HCT116 (cell line): ENCODE measurements around the gene CEP162.

Experiments
- ATF3 ChIP-seq: IDR thresholded peaks from 2 replicates; pipeline ENCODE4 v1.6.1; 2012
- CEBPB ChIP-seq: IDR thresholded peaks from 2 replicates; pipeline ENCODE4 v1.6.1; 2012; ENCODE audit warnings: low read depth
- CTCF ChIP-seq, 3 experiments: fragments of 200-600 bp in 1 of 3; sonication (generic) in 1 of 3; IDR thresholded peaks in 2 of 3; conservative IDR thresholded peaks in 1 of 3; 2 replicates each; pipeline ENCODE4 v1.5.1; 2012 to 2017; ENCODE audit warnings: low read depth in 2 of 3, low read length in 2 of 3, antibody characterized with exemption in 1 of 3, borderline replicate concordance in 1 of 3, control low read depth in 1 of 3, mild to moderate bottlenecking in 1 of 3, mixed read lengths in 1 of 3, mixed run types in 1 of 3, moderate library complexity in 1 of 3; ENCODE audit not compliant: insufficient read depth in 1 of 3
- ELF1 ChIP-seq: IDR thresholded peaks from 2 replicates; pipeline ENCODE4 v1.6.1; 2012; ENCODE audit warnings: low read depth, borderline replicate concordance
- EZH2 ChIP-seq: fragments of 200-600 bp; sonication (generic); IDR thresholded peaks from 2 replicates; pipeline ENCODE4 v1.6.1; 2017; ENCODE audit warnings: antibody characterized with exemption, mixed run types
- EZH2phosphoT487 ChIP-seq: fragments of 200-600 bp; IDR thresholded peaks from 2 replicates; pipeline ENCODE4 v1.6.1; 2018; ENCODE audit warnings: antibody characterized with exemption, borderline replicate concordance
- FOSL1 ChIP-seq: IDR thresholded peaks from 2 replicates; pipeline ENCODE4 v1.6.1; 2012; ENCODE audit warnings: low read depth
- POLR2A ChIP-seq: IDR thresholded peaks from 2 replicates; pipeline ENCODE4 v1.7.0; 2011; ENCODE audit warnings: borderline replicate concordance; ENCODE audit not compliant: insufficient read depth, insufficient read length; ENCODE audit errors: extremely low read depth
- POLR2AphosphoS5 ChIP-seq: IDR thresholded peaks from 2 replicates; pipeline ENCODE4 v1.6.1; 2011; ENCODE audit warnings: mild to moderate bottlenecking, low read depth, low read length, moderate library complexity
- RAD21 ChIP-seq: IDR thresholded peaks from 2 replicates; pipeline ENCODE4 v1.6.1; 2012; ENCODE audit warnings: low read depth, mild to moderate bottlenecking
- SIN3A ChIP-seq: IDR thresholded peaks from 2 replicates; pipeline ENCODE4 v1.6.1; 2012; ENCODE audit warnings: low read depth
- YY1 ChIP-seq: IDR thresholded peaks from 2 replicates; pipeline ENCODE4 v1.6.1; 2011; ENCODE audit warnings: low read length, low read depth, moderate library complexity, mild to moderate bottlenecking; ENCODE audit not compliant: insufficient replicate concordance; ENCODE audit errors: extremely low read depth
- TF ChIP-seq, protein P1 (sequence below): IDR thresholded peaks from 2 replicates; pipeline ENCODE4 v1.6.1; 2012

DNA sequence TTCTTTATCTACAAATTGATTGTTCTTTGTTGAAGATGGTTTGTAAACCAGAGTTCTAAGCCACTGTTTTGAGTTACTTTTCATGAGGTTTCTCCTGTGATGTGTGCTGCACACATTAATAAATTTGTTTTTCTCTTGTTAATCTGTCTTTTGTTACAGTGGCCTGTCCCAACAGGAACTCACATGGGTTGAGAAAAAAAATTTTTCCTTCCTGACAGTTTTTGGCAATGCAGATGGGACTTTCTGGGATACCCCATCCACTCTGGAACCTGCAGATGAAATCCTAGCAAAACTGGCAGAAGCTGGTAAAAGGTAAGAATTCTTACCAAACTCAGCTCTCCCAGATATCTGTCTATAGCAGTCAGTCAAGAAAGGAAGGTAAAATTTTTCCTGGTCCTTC, 88.1 kb downstream of the CEP162 start:
- no peak for TF ChIP-seq POLR2A
- TF ChIP-seq CTCF (IDR thresholded peaks at IDR 0.05 in 2 of 3, conservative IDR thresholded peaks at IDR 0.05 in 1 of 3; ENCODE audit: borderline replicate concordance in 1 of 3, insufficient read depth in 1 of 3, low read depth in 2 of 3, low read length in 2 of 3), result no peak
- TF ChIP-seq ATF3, result no peak
- no peak for TF ChIP-seq ELF1
- no peak for TF ChIP-seq RAD21
- no peak for TF ChIP-seq POLR2AphosphoS5
- TF ChIP-seq, protein P1, sequence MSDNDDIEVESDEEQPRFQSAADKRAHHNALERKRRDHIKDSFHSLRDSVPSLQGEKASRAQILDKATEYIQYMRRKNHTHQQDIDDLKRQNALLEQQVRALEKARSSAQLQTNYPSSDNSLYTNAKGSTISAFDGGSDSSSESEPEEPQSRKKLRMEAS, result no peak
- TF ChIP-seq EZH2phosphoT487, result no peak
- no peak for TF ChIP-seq EZH2
- TF ChIP-seq CEBPB, result no peak
- TF ChIP-seq FOSL1, result no peak
- no peak for TF ChIP-seq SIN3A
- TF ChIP-seq YY1, result no peak
